GM21737 (cell line): ENCODE results near the gene ARL2BP.

Experiments
- ATAC-seq: cut with Tn5 transposase; IDR thresholded peaks from one replicate; pipeline ENCODE4 v1.9.1; 2021; ENCODE audit warnings: mild to moderate bottlenecking, moderate library complexity; ENCODE audit not compliant: unreplicated experiment

Gene ARL2BP

DNA sequence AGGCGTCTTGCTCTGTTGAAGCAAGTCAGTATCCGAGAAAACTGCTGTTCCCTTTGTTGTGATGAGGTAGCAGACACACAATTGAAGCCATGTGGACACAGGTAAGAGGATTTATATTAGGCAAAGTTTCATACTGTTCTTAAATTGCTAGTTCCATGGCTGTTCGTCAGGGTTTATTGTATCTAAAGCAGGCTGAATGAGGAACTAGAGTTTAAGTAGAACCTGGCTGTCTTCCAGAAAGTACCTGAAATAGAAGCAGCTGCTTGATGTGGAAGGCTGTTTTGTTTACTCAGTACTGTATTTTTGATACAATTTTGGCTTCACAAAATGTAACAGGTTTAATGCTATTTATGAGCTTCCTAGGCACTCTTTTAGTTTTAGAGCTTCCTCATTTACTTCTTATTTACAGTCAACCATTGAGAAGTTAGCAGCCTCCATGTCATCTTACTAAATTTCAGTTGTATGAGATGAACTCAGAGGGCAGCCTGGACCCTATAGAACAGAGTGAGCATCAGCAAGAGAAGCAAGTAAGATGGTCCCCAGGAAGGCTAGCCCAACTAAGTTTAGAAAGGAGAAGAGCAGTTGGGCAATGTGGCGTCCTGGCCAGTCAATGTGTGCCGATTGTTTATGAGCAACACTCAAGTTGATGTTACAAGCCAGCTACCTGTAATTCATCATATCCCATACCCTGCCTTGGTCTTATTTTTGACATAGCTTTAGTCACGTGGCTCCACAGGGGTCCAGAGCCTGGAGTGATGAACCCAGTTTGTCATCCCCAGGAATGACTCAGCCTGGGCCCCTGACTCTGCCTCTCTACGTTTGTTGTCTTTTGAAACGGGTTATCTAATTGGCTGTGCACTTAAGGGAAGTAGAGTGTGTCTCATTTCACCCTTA, 9.7 kb upstream of the ARL2BP start:
- ATAC-seq, result no peak

DNA sequence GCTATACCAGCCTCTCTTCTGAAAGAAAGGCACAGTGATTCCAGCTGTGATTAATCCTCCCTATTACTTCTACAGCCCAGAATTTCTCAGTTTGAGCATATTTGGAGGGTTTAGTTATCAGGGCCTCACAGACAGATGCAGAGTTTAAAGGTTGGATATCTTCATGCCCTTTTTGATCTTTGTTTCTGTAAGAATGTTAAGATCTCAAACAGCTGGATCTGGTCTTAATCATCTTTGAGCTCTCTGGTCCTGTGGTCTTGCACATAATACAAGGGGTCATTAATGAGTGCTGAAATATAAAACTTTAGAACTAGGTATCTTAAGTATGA, 9.1 kb upstream of the ARL2BP start:
- ATAC-seq, result no peak

DNA sequence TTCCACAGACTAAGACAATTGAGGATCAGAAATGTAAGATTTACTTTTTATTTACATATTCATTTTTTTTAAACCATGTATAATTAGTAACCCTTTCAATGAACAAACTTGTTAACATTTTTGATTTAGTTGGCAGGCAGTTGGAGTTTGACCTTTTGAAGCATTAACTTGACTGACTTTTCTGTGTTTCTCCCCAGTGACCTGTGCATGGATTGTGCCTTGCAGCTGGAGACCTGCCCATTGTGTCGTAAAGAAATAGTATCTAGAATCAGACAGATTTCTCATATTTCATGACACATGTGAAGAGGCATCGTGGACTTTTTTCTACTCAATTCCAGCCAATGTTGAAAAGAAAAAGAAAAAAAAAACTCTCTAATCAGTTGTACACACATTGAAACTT, 6.4 kb upstream of the ARL2BP start:
- ATAC-seq, result no peak

DNA sequence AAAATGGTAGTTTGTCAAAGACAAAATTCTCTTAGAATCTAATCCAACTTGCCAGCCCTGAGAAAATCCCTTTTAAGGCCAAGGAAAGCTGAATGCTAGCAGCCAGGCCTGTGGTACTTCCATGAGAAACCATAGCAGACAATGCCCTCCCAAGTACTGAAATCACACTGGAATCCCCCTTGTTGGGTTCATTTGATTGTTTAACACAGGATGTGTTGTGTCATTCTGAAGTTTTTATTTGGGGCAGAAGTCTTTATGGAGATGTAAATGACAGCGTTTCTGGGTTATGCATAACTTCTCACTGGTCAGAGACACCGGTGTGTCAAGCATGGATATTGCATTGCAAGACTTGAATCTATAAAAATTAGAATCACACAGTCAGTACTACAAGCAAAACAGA, 6.0 kb upstream of the ARL2BP start:
- ATAC-seq, result no peak

DNA sequence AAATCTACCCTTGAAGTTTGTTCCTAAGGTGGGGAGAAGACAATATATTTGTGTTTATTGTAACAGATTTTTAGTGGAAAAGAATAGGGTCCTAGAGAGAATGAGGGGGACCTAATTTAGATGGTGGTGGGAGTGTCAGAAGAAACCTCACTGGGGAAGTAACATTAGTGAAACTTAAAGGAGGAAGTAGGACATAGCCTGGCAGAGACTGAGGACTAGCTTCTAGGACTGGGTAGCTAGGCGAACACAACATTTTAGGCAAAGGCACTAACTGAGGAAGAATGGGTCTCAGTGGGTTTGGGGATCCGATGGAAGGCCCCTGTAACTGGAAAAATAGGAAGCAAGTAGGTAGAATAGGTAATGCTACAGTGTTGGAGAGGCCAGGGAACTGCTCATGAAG, 4.2 kb upstream of the ARL2BP start:
- no peak for ATAC-seq

DNA sequence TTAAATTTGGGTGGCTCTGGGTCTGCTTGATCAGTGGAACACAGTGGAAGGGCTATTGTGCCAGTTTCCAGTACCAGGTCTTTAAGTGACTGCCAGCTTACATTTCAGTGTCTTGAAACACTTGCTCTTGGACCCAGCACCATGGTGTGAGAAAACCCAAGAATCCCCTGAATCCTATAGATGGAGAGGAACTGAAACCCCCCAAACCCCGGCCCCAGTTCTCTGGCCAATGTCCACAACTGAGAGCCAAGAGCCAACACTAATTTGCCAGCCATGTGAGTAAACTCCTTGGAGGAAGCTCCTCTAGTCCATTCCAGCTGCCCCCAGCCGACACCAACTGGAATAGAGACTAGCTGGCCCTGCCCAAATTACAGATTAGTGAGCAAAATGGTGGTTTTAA, 2.4 kb upstream of the ARL2BP start:
- ATAC-seq, result no peak

DNA sequence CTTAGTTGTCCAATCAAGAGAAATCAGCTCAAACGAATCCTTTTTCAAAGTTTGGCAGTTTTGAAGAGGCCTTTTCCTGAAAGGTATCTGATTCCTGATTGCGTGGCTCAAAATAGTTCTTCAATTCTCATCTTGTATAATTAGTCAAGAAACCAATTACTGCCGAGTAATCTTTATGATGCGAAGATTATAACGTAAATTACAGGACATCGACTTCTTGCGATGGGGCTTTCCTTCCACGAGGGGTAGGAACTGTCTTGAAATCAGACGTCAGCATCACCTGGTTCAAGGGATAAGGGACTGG, 644 bp upstream of the ARL2BP start:
- ATAC-seq, result no peak

DNA sequence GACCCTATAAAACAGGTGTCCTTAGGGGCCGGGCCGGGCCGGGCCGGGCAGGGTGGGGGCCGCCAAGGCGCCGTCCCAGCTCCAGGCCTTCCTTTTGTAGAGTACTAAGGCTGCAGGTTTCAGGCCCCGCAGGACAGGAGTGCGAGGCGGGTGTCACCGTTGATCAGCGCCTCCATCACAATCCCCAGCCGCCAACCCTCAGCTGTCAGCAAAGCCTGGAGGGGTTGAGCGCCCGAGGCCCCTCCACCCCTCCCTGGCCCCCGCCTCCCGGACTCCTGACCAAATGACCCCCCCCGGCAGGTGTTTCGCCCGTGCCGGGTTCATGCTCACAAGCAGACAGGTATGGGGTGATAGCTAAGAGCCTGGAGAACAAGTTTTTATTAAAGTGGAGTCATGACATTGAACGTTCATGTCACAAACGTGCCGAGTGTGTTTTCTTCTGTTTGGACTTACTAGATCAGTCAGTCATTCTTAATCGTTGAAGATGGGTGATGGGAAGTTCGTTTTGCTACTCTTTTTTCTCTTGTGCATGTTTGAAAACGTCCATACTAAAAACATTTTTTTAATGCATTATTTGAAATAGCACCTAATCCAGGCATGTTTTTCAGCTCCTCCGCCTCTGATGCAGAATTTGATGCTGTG, 534 bp downstream of the ARL2BP start:
- ATAC-seq, result peak; percentile 14

DNA sequence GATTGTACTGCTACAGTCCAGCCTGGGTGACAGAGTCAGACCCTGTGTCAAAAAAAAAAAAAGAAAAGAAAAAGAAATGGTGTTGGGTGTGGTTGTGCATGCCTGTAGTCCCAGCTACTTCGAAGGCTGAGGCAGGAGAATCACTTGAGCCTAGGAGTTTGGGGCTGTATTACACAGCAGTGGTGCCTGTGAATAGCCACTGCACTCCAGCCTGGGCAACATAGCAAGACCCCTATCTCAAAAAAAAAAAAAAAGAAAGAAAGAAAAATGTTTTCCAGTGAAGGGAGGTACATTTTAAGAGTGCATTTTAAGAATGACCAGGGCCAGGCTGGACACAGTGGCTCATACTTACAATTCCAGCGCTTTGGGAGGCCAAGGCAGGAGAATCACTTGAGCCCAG, 6.3 kb downstream of the ARL2BP start:
- no peak for ATAC-seq

DNA sequence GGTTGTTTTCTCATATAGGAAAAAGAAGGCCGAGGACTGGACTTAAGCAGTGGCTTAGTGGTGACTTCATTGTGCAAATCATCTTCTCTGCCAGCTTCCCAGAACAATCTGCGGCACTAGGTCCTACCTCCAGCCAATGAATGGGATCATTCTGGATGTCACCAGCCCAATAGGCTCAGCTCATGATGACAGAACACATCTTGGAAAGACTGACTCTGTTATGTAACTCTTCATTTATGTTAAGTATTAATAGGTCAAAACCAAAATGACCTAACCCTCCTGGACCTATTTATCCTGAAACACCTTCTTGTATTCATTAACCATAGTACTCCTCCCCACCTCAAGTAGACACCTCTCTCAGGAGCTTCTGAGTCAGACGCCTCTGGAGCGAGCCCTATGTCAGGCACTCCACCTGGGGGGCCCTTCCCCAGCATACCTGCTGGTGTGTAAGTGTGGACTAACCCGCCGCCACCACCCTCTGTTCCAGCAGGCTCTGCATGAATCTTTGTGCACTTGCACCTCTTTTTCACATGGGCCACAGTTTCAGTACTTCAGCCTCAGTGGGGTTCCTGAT, 7.2 kb downstream of the ARL2BP start:
- ATAC-seq, result no peak

DNA sequence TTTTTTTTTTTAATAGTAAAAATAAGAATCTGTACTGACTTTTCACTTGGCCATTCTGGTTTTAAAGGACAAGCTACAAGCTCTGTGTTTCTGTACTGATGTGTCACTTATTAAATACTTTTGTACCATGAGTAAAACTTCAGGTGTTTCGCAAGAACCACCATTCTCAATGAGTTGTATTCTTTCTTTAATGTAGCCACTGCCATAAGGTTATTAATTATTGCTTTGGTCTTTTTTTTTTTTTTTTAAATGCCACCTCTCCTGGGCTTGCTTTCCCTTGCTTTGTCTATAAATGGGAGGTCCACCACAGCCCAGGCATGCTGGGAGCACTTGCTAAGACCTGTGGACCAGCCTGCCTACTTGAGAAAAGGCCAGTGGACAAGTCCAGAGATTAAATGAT, 8.4 kb downstream of the ARL2BP start:
- no peak for ATAC-seq

DNA sequence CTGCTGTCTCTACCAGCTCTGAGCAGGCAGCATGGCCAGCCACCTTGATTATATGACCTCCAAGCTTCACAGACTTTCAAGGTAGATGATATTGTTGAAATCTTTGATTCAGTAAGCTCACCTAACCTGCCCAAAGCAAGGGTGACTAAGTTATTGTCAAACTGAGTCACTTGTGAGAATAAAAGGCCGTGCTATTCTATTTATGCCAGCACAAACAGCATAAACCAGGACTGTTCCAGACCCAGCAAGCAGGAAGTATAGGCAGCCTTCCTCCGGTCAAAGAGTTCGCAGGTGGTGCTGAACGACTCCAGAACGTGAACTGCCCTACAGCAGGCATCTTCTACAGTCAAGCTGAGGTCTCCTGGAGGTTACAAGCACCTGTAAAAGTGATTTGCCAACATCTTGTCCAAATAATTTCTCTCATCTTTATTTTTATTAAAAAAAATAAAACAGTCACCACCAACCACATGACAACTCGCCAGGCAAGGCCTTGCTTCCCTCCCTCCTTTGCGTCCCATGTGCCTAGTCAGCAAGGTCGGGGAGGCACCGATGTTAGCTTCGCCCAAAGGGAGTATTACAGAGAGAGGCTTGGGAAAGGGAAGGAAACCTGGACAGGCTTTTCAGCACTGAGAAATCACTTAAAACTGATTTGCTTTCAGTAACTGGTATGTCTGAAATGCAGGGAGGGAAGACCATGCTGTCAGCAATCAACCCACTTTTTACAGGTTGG, 10.8 kb downstream of the ARL2BP start:
- no peak for ATAC-seq

DNA sequence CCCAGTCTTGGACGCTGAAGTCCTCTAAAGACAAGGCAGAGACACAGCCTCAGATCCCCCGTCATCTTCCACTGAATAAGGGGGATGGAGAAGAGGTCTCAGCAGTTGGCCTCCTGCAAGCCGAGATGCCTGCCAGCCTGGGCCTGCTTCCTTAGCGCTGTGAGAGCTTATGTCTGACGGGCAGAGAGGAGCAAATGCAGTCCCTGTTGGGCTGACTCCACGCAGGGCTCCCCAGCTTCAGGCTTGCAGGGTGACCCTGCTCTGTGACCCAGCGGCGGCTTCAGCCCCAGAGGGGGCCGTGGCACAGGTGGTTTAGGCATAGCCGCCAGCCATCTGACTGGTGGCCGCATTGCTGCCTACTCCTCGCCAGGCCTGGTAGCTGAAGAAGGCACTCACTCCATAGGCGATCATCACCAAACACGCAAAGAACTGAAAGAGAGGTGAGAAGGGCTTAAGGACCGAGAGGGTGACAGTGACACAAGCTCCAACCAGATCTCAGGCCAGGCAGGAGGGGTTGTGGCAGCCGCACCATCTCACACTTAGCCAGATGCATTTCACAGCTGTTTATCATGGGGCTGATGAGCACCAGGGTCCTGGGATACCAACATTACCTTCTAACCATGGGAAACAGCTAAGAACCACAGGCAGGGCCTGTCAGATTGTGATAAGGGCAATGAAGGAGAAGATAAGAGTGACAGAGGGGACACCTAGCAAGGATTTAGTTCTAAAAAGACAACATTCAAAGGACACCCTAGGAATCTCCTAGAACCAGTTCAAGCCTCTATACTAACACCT, 11.7 kb downstream of the ARL2BP start:
- ATAC-seq, result no peak

DNA sequence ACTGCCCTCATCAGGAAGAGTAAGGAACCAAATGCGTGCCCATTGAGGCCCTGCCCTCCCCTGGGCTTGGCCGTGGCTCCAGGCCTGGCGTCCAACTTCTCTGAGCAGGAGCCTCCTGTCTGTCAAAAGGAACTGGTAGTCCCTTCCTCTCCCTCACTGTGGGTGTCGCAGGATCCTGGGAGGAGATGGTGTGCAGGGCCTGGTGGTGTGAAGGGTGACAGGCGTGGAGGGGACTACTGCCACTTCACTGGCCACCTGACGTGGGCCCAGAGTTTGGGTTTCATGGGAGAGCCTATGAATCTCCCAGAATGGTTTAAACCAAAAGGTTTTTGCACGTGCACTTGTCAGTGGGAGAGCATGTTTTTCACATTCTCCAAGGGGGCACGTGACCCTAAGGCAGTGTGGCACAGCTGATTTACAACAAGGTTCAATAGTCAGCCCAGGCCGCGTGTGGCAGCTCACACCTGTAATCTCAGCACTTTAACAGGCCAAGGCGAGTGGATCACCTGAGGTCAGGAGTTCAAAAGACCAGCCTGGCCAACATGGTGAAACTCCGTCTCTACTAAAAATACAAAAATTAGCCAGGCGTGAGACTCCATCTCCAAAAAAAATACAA, 12.5 kb downstream of the ARL2BP start:
- ATAC-seq, result no peak

DNA sequence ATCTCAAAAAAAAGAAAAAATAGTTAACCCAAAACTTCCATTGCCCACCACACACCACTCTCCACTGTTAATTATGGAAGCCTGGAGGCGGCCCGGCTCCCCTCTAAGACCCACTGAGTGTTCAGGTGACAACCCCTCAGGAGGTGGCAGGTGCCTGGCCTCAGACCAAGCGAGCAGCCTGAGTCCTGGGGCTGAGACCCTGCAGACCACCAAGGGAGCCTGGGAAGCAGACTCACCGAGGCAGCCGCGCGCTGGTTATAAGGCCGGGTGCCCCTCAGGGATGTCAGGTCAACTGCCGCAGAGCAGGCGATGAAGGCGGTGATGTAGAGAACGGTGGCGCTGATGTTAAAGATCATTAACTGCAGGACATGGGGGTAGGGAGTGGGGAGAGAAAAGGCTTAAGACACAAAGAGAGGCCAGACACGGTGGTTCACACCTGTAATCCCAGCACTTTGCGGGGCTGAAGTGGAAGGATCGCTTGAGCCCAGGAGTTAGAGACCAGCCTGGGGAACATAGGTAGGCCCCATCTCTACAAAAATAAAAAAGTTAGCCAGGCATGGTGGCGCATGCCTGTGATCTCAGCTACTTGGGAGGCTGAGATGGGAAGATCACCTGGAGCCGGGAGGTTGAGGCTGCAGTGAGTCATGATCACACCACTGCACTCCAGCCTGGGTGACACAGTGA, 13.3 kb downstream of the ARL2BP start:
- no peak for ATAC-seq

DNA sequence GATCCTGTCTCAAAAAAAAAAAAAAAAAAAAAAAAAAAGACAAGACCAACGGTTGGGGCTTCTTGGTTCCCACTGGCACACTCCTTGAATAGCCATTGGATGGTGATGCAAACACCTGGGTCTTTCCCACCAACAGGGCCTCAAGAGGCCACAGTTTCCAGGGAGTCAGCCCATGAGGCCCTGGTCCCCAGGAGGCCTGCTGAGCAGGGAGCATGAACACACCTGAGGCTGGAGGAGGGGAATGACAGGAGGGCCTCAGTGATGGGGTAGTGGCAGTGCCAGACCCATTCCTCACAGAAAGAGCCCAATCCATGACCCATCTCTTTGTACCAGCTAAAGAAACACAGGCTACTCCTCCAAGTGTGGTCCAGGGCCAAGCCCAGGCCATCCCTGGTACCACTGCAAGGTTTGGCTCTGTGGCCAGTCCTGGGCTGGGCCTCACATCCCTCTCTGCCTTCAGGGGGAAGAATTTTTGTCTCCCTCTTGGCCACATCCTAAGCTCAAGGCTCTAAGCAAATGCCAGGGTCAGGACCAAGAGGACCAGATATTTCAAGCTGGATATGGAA, 13.9 kb downstream of the ARL2BP start:
- no peak for ATAC-seq

DNA sequence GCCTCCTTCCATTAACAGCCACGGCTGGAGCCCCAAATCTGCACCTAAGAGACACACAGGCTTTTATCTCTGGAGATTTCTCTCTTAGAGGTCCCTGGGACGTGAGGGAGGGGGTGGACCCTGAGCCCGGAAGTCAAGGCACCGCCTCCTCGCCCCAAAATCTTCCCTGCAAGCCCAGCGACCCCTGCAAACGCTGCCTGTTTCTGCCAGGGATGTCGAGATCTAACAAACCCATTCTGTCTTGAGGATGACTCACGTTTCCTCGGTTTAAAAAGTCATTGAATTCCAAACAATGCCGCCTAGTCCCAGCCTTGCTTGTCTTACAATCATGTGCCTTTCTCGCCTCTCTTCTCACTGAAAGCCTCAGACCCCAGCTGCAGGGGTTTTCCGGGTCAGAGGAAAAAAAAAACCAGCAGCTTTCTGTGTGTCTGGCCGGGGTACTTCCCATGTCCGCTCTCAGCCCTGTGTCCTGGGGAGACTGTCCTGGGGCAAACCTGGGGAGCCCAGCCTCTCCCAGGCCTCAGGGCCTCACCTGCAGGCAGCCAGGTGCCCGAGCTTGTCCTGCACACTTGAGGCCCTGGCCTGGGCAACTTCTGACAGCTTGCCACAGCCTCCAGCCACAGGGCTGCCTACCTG, 15.4 kb downstream of the ARL2BP start:
- ATAC-seq, result no peak

DNA sequence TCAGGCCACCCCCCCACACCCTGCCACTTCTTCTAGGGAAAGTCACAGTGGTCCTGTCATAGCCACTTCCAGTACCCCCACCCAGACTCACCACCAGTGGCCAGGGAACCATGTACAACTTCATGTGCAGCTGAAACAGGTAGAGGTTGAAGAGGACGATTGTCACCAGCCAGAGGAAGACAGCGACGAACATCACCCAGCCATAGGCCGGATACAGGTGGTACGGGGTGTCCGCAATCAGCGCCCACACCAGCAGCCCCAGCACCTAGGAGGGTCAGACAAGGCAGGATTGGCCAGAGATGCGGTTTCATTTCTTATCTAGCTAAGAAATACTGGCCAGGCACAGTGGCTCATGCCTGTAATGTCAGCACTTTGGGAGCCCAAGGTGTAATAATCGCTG, 16.7 kb downstream of the ARL2BP start:
- no peak for ATAC-seq

DNA sequence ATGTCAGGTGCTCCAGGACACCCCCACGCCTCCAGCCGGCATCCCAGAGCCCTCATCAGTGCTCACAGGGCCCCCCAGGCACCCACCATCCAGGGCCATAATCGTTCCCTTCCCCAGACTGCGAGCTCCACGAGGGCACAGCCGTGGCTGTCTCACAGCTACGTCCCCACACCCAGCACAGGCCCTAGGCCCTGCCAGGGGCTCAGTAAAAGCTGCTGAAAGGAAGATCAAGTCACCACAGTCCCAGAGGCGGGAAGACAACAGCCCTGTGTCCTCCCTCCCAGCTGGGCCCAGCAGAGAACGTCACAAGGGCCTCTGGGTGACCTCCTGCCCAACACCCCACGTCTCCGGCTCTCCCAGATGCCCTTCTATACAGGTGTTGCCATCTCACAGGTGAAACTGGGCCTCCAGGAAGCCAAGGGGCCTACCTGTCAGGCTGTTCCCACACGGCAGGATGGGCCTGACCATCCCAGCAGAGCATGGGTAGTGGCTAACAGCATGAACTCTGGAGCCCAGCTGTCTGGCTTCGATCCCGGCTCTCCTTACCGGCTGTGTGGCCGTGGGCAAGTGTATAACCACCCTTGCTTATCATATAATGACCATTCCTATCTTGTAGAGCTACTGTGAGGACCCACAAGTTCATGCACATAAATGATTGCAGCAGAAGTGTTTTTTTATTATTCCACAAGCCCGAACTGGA, 17.9 kb downstream of the ARL2BP start:
- ATAC-seq, result no peak
